ENCODE data around the gene C12orf60.

Gene C12orf60

GRCh38 chr12:14776236-14776961 is 27.1 kb upstream of the C12orf60 start:
- DNase-seq (ENCODE audit: low read depth, low spot score): no peak

GRCh38 chr12:14777271-14777670 is 26.2 kb upstream of the C12orf60 start:
- no peak for DNase-seq (ENCODE audit: low read depth, low spot score)

- DNase-seq (ENCODE audit: low read depth, low spot score): no peak
Observed at GRCh38 chr12:14779834-14780233, 23.6 kb upstream of the C12orf60 start.

- no peak for DNase-seq (ENCODE audit: low read depth, low spot score)
Observed at GRCh38 chr12:14780859-14781258, 22.6 kb upstream of the C12orf60 start.

- DNase-seq (ENCODE audit: low read depth, low spot score): no peak
Observed at GRCh38 chr12:14781563-14781962, 21.9 kb upstream of the C12orf60 start.

- DNase-seq (ENCODE audit: low read depth, low spot score): no peak
Observed at GRCh38 chr12:14782756-14783155, 20.7 kb upstream of the C12orf60 start.

GRCh38 chr12:14784471-14784870 is 19.0 kb upstream of the C12orf60 start:
- DNase-seq (ENCODE audit: low read depth, low spot score): no peak

GRCh38 chr12:14785568-14785967 is 17.9 kb upstream of the C12orf60 start:
- no peak for DNase-seq (ENCODE audit: low read depth, low spot score)

- DNase-seq (ENCODE audit: low read depth, low spot score): no peak
Observed at GRCh38 chr12:14795028-14795448, 8.4 kb upstream of the C12orf60 start.

GRCh38 chr12:14802247-14802646 is 1.2 kb upstream of the C12orf60 start:
- no peak for DNase-seq (ENCODE audit: low read depth, low spot score)

GRCh38 chr12:14802721-14803010 is 804 bp upstream of the C12orf60 start:
- DNase-seq (ENCODE audit: low read depth, low spot score): no peak

GRCh38 chr12:14803830-14804160 is 325 bp downstream of the C12orf60 start:
- no peak for DNase-seq (ENCODE audit: low read depth, low spot score)

GRCh38 chr12:14810167-14810952 is 6.9 kb downstream of the C12orf60 start:
- no peak for DNase-seq (ENCODE audit: low read depth, low spot score)

GRCh38 chr12:14810953-14811483 is 7.5 kb downstream of the C12orf60 start:
- no peak for DNase-seq (ENCODE audit: low read depth, low spot score)

GRCh38 chr12:14811486-14811885 is 8.0 kb downstream of the C12orf60 start:
- no peak for DNase-seq (ENCODE audit: low read depth, low spot score)

- no peak for DNase-seq (ENCODE audit: low read depth, low spot score)
Observed at GRCh38 chr12:14814014-14814413, 10.5 kb downstream of the C12orf60 start, which contains the start of gene SMCO3. Gene SMCO3, minus strand, starts transcription at chr12:14814182. Its CDS starts 7,502 bp downstream, at chr12:14806680.

GRCh38 chr12:14824012-14824634 is 20.7 kb downstream of the C12orf60 start:
- DNase-seq (ENCODE audit: low read depth, low spot score): no peak

GRCh38 chr12:14825256-14825655 is 21.8 kb downstream of the C12orf60 start:
- DNase-seq (ENCODE audit: low read depth, low spot score): no peak

- DNase-seq (ENCODE audit: low read depth, low spot score): no peak
Observed at GRCh38 chr12:14826491-14826890, 23.0 kb downstream of the C12orf60 start.

- no peak for DNase-seq (ENCODE audit: low read depth, low spot score)
Observed at GRCh38 chr12:14827043-14827442, 23.6 kb downstream of the C12orf60 start.

GRCh38 chr12:14828892-14829291 is 25.4 kb downstream of the C12orf60 start:
- no peak for DNase-seq (ENCODE audit: low read depth, low spot score)

- DNase-seq (ENCODE audit: low read depth, low spot score): no peak
Observed at GRCh38 chr12:14833336-14833735, 29.9 kb downstream of the C12orf60 start.

GRCh38 chr12:14833952-14834351 is 30.5 kb downstream of the C12orf60 start:
- no peak for DNase-seq (ENCODE audit: low read depth, low spot score)
